NT2/D1 (cell line): ENCODE measurements around the gene TPRA1.

Source experiments
- SUZ12 ChIP-seq: IDR thresholded peaks from 2 replicates; pipeline ENCODE4 v1.6.1; 2011; ENCODE audit not compliant: insufficient read length, insufficient read depth; ENCODE audit errors: extremely low read depth
- YY1 ChIP-seq: IDR thresholded peaks from 2 replicates; pipeline ENCODE4 v1.6.1; 2011; ENCODE audit not compliant: insufficient read length, insufficient read depth
- ZNF274 ChIP-seq: IDR thresholded peaks from 2 replicates; pipeline ENCODE4 v1.6.1; 2011; ENCODE audit warnings: mild to moderate bottlenecking, low read depth, low read length

DNA sequence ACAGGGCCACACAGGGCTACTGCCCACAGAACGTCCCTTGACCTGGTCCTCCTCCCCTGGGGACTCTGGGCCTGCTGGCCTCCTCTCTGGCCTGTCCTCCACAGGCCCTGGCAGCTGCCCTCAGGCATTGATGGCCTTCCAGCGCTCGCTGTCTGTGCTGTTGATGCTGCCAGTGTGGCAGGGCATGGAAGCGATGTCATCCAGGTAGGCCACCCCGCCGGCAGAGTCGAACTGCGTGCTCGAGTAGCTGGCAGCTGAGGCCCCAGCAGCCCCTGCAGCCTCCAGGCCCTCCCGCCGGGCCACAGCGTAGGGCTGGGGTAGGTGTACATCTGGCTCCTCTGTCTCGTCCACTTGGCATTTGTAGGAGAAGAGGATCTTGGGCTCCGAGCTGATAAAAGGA, 17.1 kb downstream of the TPRA1 start:
- no peak for TF ChIP-seq ZNF274
- TF ChIP-seq YY1, result no peak
- no peak for TF ChIP-seq SUZ12
